HepG2 (cell line): Measurements from ENCODE around the gene ABCB8. TPM values are rescaled to one million over a fixed set of nuclear protein-coding genes. Genes with fewer than 3 reads are reported as not detected.

Experiments
- ASH2L ChIP-seq: fragments of 300-600, 200-600 bp; sonication (generic); IDR thresholded peaks from 2 replicates; pipeline ENCODE4 v1.7.0; 2017; ENCODE audit warnings: low read depth, mild to moderate bottlenecking, moderate library complexity, mixed read lengths, low read length; ENCODE audit not compliant: insufficient read length
- HNRNPL ChIP-seq: fragments of 200-400 bp; formaldehyde crosslinking; IDR thresholded peaks from 2 replicates; pipeline ENCODE4 v1.6.1; 2017; ENCODE audit warnings: mild to moderate bottlenecking, low read depth, low read length
- NFAT5 ChIP-seq: sonication (generic); formaldehyde crosslinking; IDR thresholded peaks from 2 replicates; pipeline ENCODE4 v1.4.0; 2020; ENCODE audit warnings: missing genetic modification reagents
- RCOR2 ChIP-seq: IDR thresholded peaks from 2 replicates; pipeline ENCODE4 v1.6.1; 2016; ENCODE audit warnings: missing biosample characterization, missing genetic modification reagents
- ZNF839 ChIP-seq: sonication (generic); formaldehyde crosslinking; IDR thresholded peaks from 2 replicates; pipeline ENCODE4 v1.4.0; 2020; ENCODE audit warnings: missing genetic modification reagents, mild to moderate bottlenecking, borderline replicate concordance
- ZUFSP ChIP-seq: sonication (generic); formaldehyde crosslinking; IDR thresholded peaks from 2 replicates; pipeline ENCODE4 v1.9.0; 2021; ENCODE audit warnings: missing genetic modification reagents, mild to moderate bottlenecking, borderline replicate concordance
- polyA plus RNA-seq, 8 experiments: library from polyadenylated mRNA; depleted of rRNA in 3 of 8; stranded (reverse) in 7 of 8; unstranded in 1 of 8; fragments of >200 nt; fragmentation: Illumina TruSeq in 4 of 8; extraction: Trizol in 4 of 8; gene quantifications; 2 replicates each; pipeline versions ENCODE4 v1.2.1 to v1.2.3, GENCODE V29; 2011 to 2016; ENCODE audit warnings: low read depth in 4 of 8, missing spikeins in 1 of 8, mixed read lengths in 1 of 8; ENCODE audit not compliant: insufficient read depth in 1 of 8
- total RNA-seq, 5 experiments: library from RNA; depleted of rRNA; stranded (reverse); fragments of >200 nt; fragmentation: Illumina TruSeq; extraction: Trizol; gene quantifications; 2 replicates each; pipeline ENCODE4 v1.2.3, GENCODE V29; 2016; ENCODE audit warnings: low read depth in 1 of 5
- TF ChIP-seq, protein P1 (sequence below): sonication (generic); formaldehyde crosslinking; IDR thresholded peaks from 2 replicates; pipeline ENCODE4 v1.8.0; 2022; ENCODE audit warnings: missing genetic modification reagents, mild to moderate bottlenecking, borderline replicate concordance
- TF ChIP-seq, protein P2 (sequence below): sonication (generic); formaldehyde crosslinking; IDR thresholded peaks from 2 replicates; pipeline ENCODE4 v1.4.0; 2020; ENCODE audit warnings: missing genetic modification reagents
- TF ChIP-seq, protein P3 (sequence below): sonication (generic); formaldehyde crosslinking; IDR thresholded peaks from 2 replicates; pipeline ENCODE4 v1.8.0; 2022; ENCODE audit warnings: mild to moderate bottlenecking, missing genetic modification reagents; ENCODE audit not compliant: insufficient replicate concordance
- TF ChIP-seq, protein P4 (sequence below): sonication (generic); formaldehyde crosslinking; IDR thresholded peaks from 2 replicates; pipeline ENCODE4 v1.4.0; 2020; ENCODE audit warnings: missing genetic modification reagents

ABCB8 gene
- total and polyA plus RNA-seq, 2 of the 13 experiments (the other 11 are each of a cell fraction or from before 2014, with no cell fraction given) = 6.6 to 16.7 TPM

- TF ChIP-seq HNRNPL (peak; percentile 93), NFAT5 (CRISPR knock-in tag) (0 out of 2 replicates have a peak, but pooled peaks have one; percentile 39), ZNF839 (no peak), ASH2L (no peak), ZUFSP (CRISPR knock-in tag) (no peak), RCOR2 (no peak)
- TF ChIP-seq, protein P1, sequence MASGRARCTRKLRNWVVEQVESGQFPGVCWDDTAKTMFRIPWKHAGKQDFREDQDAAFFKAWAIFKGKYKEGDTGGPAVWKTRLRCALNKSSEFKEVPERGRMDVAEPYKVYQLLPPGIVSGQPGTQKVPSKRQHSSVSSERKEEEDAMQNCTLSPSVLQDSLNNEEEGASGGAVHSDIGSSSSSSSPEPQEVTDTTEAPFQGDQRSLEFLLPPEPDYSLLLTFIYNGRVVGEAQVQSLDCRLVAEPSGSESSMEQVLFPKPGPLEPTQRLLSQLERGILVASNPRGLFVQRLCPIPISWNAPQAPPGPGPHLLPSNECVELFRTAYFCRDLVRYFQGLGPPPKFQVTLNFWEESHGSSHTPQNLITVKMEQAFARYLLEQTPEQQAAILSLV (CRISPR knock-in tag) = no peak
- TF ChIP-seq, protein P2, sequence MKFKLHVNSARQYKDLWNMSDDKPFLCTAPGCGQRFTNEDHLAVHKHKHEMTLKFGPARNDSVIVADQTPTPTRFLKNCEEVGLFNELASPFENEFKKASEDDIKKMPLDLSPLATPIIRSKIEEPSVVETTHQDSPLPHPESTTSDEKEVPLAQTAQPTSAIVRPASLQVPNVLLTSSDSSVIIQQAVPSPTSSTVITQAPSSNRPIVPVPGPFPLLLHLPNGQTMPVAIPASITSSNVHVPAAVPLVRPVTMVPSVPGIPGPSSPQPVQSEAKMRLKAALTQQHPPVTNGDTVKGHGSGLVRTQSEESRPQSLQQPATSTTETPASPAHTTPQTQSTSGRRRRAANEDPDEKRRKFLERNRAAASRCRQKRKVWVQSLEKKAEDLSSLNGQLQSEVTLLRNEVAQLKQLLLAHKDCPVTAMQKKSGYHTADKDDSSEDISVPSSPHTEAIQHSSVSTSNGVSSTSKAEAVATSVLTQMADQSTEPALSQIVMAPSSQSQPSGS (CRISPR knock-in tag) = no peak
- TF ChIP-seq, protein P3, sequence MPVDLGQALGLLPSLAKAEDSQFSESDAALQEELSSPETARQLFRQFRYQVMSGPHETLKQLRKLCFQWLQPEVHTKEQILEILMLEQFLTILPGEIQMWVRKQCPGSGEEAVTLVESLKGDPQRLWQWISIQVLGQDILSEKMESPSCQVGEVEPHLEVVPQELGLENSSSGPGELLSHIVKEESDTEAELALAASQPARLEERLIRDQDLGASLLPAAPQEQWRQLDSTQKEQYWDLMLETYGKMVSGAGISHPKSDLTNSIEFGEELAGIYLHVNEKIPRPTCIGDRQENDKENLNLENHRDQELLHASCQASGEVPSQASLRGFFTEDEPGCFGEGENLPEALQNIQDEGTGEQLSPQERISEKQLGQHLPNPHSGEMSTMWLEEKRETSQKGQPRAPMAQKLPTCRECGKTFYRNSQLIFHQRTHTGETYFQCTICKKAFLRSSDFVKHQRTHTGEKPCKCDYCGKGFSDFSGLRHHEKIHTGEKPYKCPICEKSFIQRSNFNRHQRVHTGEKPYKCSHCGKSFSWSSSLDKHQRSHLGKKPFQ (CRISPR knock-in tag) = peak; percentile 41
- TF ChIP-seq, protein P4, sequence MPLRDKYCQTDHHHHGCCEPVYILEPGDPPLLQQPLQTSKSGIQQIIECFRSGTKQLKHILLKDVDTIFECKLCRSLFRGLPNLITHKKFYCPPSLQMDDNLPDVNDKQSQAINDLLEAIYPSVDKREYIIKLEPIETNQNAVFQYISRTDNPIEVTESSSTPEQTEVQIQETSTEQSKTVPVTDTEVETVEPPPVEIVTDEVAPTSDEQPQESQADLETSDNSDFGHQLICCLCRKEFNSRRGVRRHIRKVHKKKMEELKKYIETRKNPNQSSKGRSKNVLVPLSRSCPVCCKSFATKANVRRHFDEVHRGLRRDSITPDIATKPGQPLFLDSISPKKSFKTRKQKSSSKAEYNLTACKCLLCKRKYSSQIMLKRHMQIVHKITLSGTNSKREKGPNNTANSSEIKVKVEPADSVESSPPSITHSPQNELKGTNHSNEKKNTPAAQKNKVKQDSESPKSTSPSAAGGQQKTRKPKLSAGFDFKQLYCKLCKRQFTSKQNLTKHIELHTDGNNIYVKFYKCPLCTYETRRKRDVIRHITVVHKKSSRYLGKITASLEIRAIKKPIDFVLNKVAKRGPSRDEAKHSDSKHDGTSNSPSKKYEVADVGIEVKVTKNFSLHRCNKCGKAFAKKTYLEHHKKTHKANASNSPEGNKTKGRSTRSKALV (CRISPR knock-in tag) = 0 out of 2 replicates have a peak, but pooled peaks have one; percentile 60
Observed at GRCh38 chr7:151012031-151012692, 16.1 kb upstream of the ABCB8 start (continued).
